Osteocyte (in vitro differentiated cells): ENCODE measurements around the gene CDH23. TPM values are rescaled to one million over a fixed set of nuclear protein-coding genes. Genes with fewer than 3 reads are reported as not detected.

Experiments
- DNase-seq: peaks from one replicate; pipeline ENCODE4 v3.0.0; 2021; ENCODE audit warnings: mixed read lengths; ENCODE audit not compliant: unreplicated experiment; ENCODE audit errors: extremely low spot score
- H3K27ac Mint-ChIP-seq: one replicate; pipeline ENCODE4 v1.8.0; 2021; ENCODE audit warnings: mild to moderate bottlenecking, mixed read lengths; ENCODE audit not compliant: unreplicated experiment
- H3K27me3 Mint-ChIP-seq: one replicate; pipeline ENCODE4 v1.8.0; 2021; ENCODE audit warnings: mixed read lengths; ENCODE audit not compliant: unreplicated experiment
- H3K36me3 Mint-ChIP-seq: one replicate; pipeline ENCODE4 v1.8.0; 2021; ENCODE audit warnings: mixed read lengths; ENCODE audit not compliant: unreplicated experiment
- H3K4me1 Mint-ChIP-seq: one replicate; pipeline ENCODE4 v1.8.0; 2021; ENCODE audit warnings: mixed read lengths; ENCODE audit not compliant: unreplicated experiment
- H3K4me3 Mint-ChIP-seq: one replicate; pipeline ENCODE4 v1.8.0; 2021; ENCODE audit warnings: mild to moderate bottlenecking, moderate library complexity, mixed read lengths; ENCODE audit not compliant: unreplicated experiment
- H3K9me3 Mint-ChIP-seq: one replicate; pipeline ENCODE4 v1.8.0; 2021; ENCODE audit warnings: mixed read lengths; ENCODE audit not compliant: unreplicated experiment
- total RNA-seq: library from RNA; stranded (reverse); gene quantifications from 2 replicates; pipeline ENCODE4 v1.2.1, GENCODE V29; 2021
- TF ChIP-seq, protein P1 (sequence below): fragments of 200-600 bp; sonication (generic); IDR thresholded peaks from 2 replicates; pipeline ENCODE4 v1.5.0; 2021; ENCODE audit warnings: antibody characterized with exemption, mild to moderate bottlenecking, moderate library complexity

The CDH23 gene
- total RNA-seq, 1 donor from 2014 or later = not detected

DNA sequence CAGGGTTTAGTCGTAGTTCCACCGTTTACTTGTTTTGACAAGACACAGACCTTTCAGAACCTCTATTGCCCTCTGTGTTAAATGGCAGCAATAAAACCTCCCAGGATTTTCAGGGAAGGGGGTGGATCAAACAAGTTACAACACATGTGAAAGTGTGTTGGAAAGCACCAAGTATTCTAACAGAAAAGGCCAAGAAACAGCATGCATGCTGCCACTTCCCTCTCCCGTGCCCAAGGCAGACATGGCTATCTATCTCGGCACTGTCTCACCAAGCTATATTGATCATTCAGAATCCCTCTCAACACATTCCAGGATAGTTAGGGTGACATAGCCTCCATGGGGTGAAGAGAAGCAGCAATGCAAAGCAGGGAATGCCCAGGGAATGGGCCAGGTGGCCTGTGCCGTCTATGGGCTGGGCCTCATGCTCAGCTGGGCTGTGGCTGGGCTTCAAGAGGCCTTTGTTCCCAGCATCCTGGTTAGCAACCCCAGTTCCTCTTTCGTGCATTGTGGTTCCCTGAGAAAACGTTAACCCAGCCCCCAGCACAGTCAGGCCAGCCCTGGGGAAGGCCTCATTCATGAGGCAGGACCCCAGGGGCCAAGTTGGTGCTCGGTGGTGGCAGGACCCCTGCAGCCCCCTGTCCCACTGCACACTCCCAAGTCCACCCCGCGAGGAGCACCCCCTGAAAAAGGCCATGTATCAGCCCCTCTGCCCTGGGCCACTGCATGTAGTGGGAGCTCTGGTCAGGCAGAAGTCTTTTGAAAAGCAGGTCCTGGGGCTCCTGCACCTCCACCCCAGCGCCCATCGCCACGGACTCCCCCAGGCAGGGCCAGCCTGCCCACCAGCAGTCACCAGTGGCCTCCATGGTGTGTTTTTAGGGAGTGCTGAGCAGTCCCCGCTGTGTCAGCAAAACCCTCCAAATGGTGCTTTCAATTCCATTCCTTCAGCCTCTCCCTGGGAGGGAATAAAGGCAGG is 351.1 kb downstream of the CDH23 start:
- peaks cover 2% of the 10 kb centered on the region for H3K4me1 Mint-ChIP-seq
- no peaks in the 10 kb centered on the region for H3K36me3 Mint-ChIP-seq
- no peak overlapping the region for H3K4me3 Mint-ChIP-seq
- no peaks in the 10 kb centered on the region for H3K9me3 Mint-ChIP-seq
- H3K27ac Mint-ChIP-seq = no peak overlapping the region
- DNase-seq = no peak
- H3K27me3 Mint-ChIP-seq = no peaks in the 10 kb centered on the region
- TF ChIP-seq, protein P1, sequence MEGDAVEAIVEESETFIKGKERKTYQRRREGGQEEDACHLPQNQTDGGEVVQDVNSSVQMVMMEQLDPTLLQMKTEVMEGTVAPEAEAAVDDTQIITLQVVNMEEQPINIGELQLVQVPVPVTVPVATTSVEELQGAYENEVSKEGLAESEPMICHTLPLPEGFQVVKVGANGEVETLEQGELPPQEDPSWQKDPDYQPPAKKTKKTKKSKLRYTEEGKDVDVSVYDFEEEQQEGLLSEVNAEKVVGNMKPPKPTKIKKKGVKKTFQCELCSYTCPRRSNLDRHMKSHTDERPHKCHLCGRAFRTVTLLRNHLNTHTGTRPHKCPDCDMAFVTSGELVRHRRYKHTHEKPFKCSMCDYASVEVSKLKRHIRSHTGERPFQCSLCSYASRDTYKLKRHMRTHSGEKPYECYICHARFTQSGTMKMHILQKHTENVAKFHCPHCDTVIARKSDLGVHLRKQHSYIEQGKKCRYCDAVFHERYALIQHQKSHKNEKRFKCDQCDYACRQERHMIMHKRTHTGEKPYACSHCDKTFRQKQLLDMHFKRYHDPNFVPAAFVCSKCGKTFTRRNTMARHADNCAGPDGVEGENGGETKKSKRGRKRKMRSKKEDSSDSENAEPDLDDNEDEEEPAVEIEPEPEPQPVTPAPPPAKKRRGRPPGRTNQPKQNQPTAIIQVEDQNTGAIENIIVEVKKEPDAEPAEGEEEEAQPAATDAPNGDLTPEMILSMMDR = no peak

DNA sequence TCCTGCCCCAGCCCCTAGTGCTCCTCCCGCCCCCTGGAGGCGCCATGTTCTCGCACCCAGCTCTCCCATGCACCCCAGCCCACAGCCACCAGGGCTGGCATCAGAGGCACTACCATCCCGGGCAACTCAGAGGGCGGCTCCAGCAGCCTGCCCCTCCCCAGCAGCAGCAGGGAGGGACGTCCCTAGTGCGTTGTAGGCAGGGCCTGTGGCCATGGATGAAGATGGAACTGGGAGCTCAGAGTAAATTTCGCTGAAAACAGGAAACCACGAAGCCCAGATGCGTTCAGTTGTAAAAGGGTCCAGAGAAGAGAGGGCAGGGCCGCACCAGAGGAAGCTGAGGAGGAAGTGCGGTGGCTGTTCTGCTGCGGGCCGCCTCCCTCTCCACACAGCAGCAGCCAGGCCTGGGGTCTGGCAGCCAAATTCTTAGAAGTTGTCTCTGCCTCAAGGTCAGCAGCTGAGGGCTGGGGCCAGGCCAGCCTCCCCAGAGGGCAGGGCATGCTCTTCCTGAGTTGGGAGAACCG is 352.0 kb downstream of the CDH23 start:
- TF ChIP-seq, protein P1 = no peak
- Mint-ChIP-seq H3K9me3 (no peaks in the 10 kb centered on the region), H3K36me3 (no peaks in the 10 kb centered on the region), H3K4me3 (no peak overlapping the region), H3K27me3 (no peaks in the 10 kb centered on the region), H3K4me1 (peaks cover 2% of the 10 kb centered on the region), H3K27ac (no peak overlapping the region)
- no peak for DNase-seq

GRCh38 chr10:71749396-71749795 is 352.7 kb downstream of the CDH23 start:
- TF ChIP-seq, protein P1 = no peak
- peaks cover 2% of the 10 kb centered on the region for H3K4me1 Mint-ChIP-seq
- peaks cover 5% of the 10 kb centered on the region for H3K27me3 Mint-ChIP-seq
- H3K4me3 Mint-ChIP-seq = no peak overlapping the region
- no peaks in the 10 kb centered on the region for H3K9me3 Mint-ChIP-seq
- no peak for DNase-seq
- no peaks in the 10 kb centered on the region for H3K36me3 Mint-ChIP-seq
- H3K27ac Mint-ChIP-seq = no peak overlapping the region

DNA sequence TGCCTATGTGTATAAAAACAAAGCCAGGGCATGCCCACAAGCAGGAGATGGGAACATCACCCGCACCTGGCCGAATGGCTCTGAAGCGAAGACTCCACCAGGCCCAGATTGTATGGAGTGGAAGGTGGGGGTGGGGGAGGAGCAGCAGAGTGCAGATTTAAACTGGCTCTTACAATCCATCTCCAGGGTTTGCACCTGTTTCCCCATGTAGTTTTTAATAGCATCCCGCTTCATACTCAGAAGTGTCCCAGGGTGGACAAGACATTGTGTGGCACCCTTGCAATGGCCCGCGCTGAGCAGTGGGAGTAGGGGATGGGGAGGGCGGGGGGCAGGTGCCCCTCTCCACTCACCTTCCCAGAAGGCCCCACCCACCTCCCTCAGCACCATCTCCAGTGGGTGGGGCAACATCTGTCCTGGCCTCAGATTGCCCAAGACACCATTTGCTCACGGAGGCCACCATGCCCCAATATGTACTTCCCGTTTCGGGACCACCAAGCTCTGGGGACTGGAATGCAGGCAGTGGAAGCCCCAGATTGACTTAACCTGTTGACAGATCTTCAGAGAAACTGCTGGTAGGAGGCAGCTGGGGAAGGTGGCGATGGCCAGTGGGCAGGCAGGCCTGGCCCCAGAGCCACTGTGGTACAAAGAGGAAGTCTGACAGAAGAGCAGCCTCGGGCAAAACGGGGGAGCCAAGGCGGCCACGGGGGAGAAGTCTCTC is 353.6 kb downstream of the CDH23 start:
- no peaks in the 10 kb centered on the region for H3K9me3 Mint-ChIP-seq
- H3K4me3 Mint-ChIP-seq = no peak overlapping the region
- no peak overlapping the region for H3K27ac Mint-ChIP-seq
- no peak for DNase-seq
- H3K36me3 Mint-ChIP-seq = no peaks in the 10 kb centered on the region
- TF ChIP-seq, protein P1 = no peak
- peaks cover 10% of the 10 kb centered on the region for H3K27me3 Mint-ChIP-seq
- peaks cover 2% of the 10 kb centered on the region for H3K4me1 Mint-ChIP-seq

GRCh38 chr10:71750986-71751385 is 354.3 kb downstream of the CDH23 start:
- Mint-ChIP-seq H3K27me3 (peaks cover 10% of the 10 kb centered on the region), H3K9me3 (no peaks in the 10 kb centered on the region), H3K27ac (no peak overlapping the region), H3K36me3 (no peaks in the 10 kb centered on the region), H3K4me3 (no peak overlapping the region), H3K4me1 (peaks cover 2% of the 10 kb centered on the region)
- TF ChIP-seq, protein P1 = no peak
- DNase-seq = no peak
